OCI-LY1 (cell line): ENCODE measurements around the gene DTNB.

Experiments
- H2AFZ ChIP-seq: fragments of 200-600 bp; sonication (generic), shearing (Covaris generic); 2 replicates; pipeline ENCODE4 v1.6.0; 2014; ENCODE audit warnings: antibody characterized with exemption, mild to moderate bottlenecking, low read length
- H3F3A ChIP-seq: fragments of 200-600 bp; sonication (generic), shearing (Covaris generic); 2 replicates; pipeline ENCODE4 v1.6.0; 2014; ENCODE audit warnings: mild to moderate bottlenecking, antibody characterized with exemption, low read length, moderate library complexity; ENCODE audit not compliant: insufficient read depth
- H3K27ac ChIP-seq: fragments of 200-600 bp; sonication (generic); 2 replicates; pipeline ENCODE4 v1.5.1; 2014; ENCODE audit warnings: low read length, mixed run types, mild to moderate bottlenecking, low read depth; ENCODE audit not compliant: poor library complexity, severe bottlenecking
- H3K27me3 ChIP-seq: fragments of 200-600 bp; sonication (generic); 2 replicates; pipeline ENCODE4 v1.6.0; 2014; ENCODE audit warnings: antibody characterized with exemption, mild to moderate bottlenecking, low read length, moderate library complexity; ENCODE audit not compliant: insufficient read depth
- H3K36me3 ChIP-seq: fragments of 200-600 bp; sonication (generic); 2 replicates; pipeline ENCODE4 v1.6.1; 2014; ENCODE audit warnings: mild to moderate bottlenecking, antibody characterized with exemption, low read length, moderate library complexity, mixed read lengths; ENCODE audit not compliant: insufficient read depth
- H3K4me1 ChIP-seq: fragments of 200-600 bp; sonication (generic); 2 replicates; pipeline ENCODE4 v1.5.1; 2014; ENCODE audit warnings: mild to moderate bottlenecking, low read length, moderate library complexity; ENCODE audit not compliant: insufficient read depth, severe bottlenecking
- H3K4me2 ChIP-seq: fragments of 200-600 bp; sonication (generic), shearing (Covaris generic); 2 replicates; pipeline ENCODE4 v1.6.1; 2014; ENCODE audit warnings: low read length
- H3K4me3 ChIP-seq: fragments of 200-600 bp; sonication (generic); 2 replicates; pipeline ENCODE4 v1.5.1; 2014; ENCODE audit warnings: low read length, low read depth, mild to moderate bottlenecking, mixed read lengths; ENCODE audit not compliant: poor library complexity, severe bottlenecking
- H3K79me2 ChIP-seq: fragments of 200-600 bp; shearing (Covaris generic); 2 replicates; pipeline ENCODE4 v1.6.1; 2016; ENCODE audit warnings: mixed run types, low read length, mixed read lengths; ENCODE audit not compliant: insufficient read depth
- H3K9ac ChIP-seq: fragments of 200-600 bp; sonication (generic), shearing (Covaris generic); 2 replicates; pipeline ENCODE4 v1.6.1; 2014; ENCODE audit warnings: mild to moderate bottlenecking, low read length, mixed read lengths
- H3K9me2 ChIP-seq: fragments of 200-600 bp; sonication (generic), shearing (Covaris generic); 2 replicates; pipeline ENCODE4 v1.6.1; 2014; ENCODE audit warnings: low read depth, mild to moderate bottlenecking, low read length, mixed read lengths
- H3K9me3 ChIP-seq: fragments of 200-600 bp; shearing (Covaris generic); 2 replicates; pipeline ENCODE4 v1.6.1; 2014; ENCODE audit warnings: low read length, mixed read lengths
- H4K20me1 ChIP-seq: fragments of 200-600 bp; sonication (generic), shearing (Covaris generic); 2 replicates; pipeline ENCODE4 v1.6.0; 2016; ENCODE audit warnings: mild to moderate bottlenecking, low read length; ENCODE audit not compliant: insufficient read depth
- EZH2 ChIP-seq: fragments of 200-600 bp; sonication (generic), shearing (Covaris generic); IDR thresholded peaks from 2 replicates; pipeline ENCODE4 v1.8.0; 2017; ENCODE audit warnings: borderline replicate concordance, mixed run types, mild to moderate bottlenecking, antibody characterized with exemption, low read length, moderate library complexity, mixed read lengths
- TF ChIP-seq, protein P1 (sequence below): fragments of 200-600 bp; sonication (generic), shearing (Covaris generic); IDR thresholded peaks from 2 replicates; pipeline ENCODE4 v1.5.1; 2017; ENCODE audit warnings: mild to moderate bottlenecking, antibody characterized with exemption, low read length, moderate library complexity, mixed read lengths

The DTNB gene

DNA sequence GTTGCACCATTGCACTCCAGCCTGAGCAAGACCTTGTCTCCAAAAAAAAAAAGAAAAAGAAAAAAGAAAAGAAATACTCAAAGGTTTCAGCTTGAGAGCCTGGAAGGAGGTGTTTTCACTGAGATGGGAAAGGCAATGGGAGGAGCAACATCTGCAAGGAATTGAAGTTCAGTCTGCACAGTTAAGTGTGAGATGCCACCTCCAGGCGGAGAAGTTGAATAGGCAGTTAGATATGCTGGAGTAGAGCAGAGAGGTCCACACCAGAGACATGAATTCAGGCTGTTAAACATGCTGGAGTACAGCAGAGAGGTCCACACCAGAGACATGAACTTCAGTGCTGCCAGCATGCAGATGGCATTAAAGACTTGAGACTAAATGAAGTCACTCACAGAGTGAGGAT is 41.4 kb upstream of the DTNB start:
- H3K4me1 ChIP-seq: no peaks in the 10 kb centered on the region
- no peaks in the 10 kb centered on the region for H3K9me2 ChIP-seq
- H3K36me3 ChIP-seq: no peaks in the 10 kb centered on the region
- no peaks in the 10 kb centered on the region for H3K9me3 ChIP-seq
- no peaks in the 10 kb centered on the region for H3F3A ChIP-seq
- H3K4me2 ChIP-seq: no peak overlapping the region
- no peaks in the 10 kb centered on the region for H4K20me1 ChIP-seq
- no peak overlapping the region for H3K9ac ChIP-seq
- H3K4me3 ChIP-seq: no peak overlapping the region
- no peak overlapping the region for H2AFZ ChIP-seq
- H3K27ac ChIP-seq: no peak overlapping the region
- no peaks in the 10 kb centered on the region for H3K27me3 ChIP-seq
- H3K79me2 ChIP-seq: no peaks in the 10 kb centered on the region
- TF ChIP-seq EZH2: no peak
- TF ChIP-seq, protein P1, sequence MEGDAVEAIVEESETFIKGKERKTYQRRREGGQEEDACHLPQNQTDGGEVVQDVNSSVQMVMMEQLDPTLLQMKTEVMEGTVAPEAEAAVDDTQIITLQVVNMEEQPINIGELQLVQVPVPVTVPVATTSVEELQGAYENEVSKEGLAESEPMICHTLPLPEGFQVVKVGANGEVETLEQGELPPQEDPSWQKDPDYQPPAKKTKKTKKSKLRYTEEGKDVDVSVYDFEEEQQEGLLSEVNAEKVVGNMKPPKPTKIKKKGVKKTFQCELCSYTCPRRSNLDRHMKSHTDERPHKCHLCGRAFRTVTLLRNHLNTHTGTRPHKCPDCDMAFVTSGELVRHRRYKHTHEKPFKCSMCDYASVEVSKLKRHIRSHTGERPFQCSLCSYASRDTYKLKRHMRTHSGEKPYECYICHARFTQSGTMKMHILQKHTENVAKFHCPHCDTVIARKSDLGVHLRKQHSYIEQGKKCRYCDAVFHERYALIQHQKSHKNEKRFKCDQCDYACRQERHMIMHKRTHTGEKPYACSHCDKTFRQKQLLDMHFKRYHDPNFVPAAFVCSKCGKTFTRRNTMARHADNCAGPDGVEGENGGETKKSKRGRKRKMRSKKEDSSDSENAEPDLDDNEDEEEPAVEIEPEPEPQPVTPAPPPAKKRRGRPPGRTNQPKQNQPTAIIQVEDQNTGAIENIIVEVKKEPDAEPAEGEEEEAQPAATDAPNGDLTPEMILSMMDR: 0 out of 2 replicates have a peak, but pooled peaks have one; percentile 6

DNA sequence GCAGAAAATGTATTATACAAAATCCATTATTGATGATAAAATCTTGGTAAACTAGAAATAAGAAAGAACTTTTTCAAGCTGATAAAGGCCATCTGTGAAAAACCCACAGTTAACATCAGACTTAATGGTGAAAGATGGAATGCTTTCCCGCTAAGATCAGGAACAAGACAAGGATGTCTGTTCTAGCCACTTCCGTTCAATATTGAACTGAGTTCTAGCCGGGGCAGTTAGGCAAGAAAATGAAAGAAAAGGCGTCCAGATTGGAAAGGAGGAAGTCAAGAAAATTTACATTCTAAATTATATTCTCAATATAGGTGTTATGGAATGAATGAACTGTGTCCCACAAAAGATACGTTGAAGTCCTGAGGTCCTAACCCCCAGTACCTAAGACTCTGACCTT is 39.1 kb upstream of the DTNB start:
- Histone ChIP-seq H3K36me3 (no peaks in the 10 kb centered on the region), H3K9me2 (no peaks in the 10 kb centered on the region), H3K9me3 (no peaks in the 10 kb centered on the region), H3K4me1 (no peaks in the 10 kb centered on the region), H3K27ac (no peak overlapping the region), H4K20me1 (no peaks in the 10 kb centered on the region), H2AFZ (no peak overlapping the region), H3K27me3 (no peaks in the 10 kb centered on the region), H3K9ac (no peak overlapping the region), H3K79me2 (no peaks in the 10 kb centered on the region), H3K4me3 (no peak overlapping the region), H3F3A (no peaks in the 10 kb centered on the region), H3K4me2 (no peak overlapping the region)
- TF ChIP-seq EZH2: no peak
- TF ChIP-seq, protein P1: no peak

DNA sequence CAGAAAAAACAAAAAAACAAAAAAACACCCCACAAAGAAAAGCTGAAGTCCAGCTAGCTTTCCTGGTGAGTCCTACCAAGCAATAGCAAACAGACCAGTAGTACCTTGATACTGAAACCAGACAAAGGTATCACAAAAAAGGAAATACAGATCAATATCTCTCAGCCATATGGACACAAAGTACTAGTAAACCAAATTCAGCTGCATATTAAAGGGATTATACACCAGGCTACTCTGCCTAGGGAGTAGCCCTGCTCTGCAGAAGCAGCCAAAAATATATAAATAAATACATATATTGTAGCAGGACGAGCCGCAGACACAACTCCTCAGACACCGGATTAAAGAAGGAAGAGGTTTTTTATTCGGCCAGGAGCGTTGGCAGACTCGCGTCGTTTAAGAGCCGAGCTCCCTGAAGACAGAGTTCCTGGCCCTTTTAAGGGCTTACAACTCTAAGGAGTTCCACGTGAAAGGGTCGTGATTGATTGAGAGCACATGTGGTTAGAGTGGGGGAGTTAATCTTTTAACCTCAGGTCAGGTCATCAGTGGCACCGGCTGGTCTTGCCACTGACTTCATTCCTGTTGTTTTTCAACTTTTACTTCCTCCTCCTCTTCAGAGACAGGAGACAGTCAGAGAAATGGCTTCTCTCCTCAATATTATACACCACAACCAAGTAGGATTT is 38.4 kb upstream of the DTNB start:
- no peak overlapping the region for H3K4me3 ChIP-seq
- no peak overlapping the region for H3K4me2 ChIP-seq

More for the DNA sequence above, 38.4 kb upstream of the DTNB start:
- Histone ChIP-seq H3K36me3 (no peaks in the 10 kb centered on the region), H3K27ac (no peak overlapping the region), H3K27me3 (no peaks in the 10 kb centered on the region), H3K9ac (no peak overlapping the region), H3K4me1 (no peaks in the 10 kb centered on the region), H2AFZ (no peak overlapping the region), H3K9me3 (no peaks in the 10 kb centered on the region), H3K79me2 (no peaks in the 10 kb centered on the region), H4K20me1 (no peaks in the 10 kb centered on the region), H3F3A (no peaks in the 10 kb centered on the region), H3K9me2 (no peaks in the 10 kb centered on the region)
- TF ChIP-seq, protein P1: no peak
- no peak for TF ChIP-seq EZH2
